ENCODE data around the gene ARHGAP5.
A peak's percentile ranks its signal among the peaks of the same experiment; 100 is the strongest.

The ARHGAP5 gene

DNA sequence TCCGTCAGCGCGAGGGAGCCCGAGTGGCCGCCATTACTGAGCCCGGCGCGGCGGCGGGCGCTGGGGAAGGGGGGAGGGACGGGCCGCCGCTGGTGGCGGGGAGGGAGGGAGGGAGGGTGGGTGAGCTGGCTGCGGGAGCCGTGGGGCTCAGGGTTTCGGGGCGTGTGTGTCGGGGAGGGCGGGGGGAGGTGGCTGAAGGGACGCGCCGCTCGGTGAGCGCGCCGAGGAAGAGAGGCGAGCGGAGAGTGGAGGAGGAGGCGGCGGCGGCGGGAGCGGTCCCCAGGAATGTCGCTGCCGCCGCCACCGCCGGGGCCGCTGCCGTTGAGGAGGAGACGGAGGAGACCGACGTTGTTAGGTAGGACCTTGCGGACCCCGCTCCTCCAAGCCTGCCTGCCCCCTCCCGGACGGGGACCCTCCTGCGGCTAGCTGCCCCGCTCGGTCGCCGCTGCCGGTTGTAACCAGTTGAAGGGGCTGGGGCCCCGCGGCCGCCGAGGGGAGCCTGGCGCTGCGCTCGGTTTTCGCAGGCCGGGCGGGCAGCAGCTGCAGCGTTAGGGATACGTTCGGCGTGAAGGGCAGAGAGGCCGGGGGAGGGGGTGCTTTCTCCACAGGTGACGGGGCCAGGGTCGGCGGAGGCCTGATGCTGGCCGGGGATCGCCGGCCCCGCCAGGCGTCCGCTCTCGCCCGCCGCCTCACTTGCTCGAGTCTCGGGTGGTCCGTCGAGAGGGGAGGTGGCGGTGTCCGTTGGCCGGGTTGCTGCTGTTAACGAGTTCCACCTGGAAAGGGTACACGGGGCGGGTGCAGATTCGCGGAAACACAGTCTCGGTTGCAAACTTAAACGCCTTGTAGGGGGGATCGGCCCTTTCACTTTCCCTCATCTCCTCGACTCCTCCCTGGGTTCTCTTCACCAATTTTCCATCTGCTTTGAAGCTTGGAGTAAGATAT lies at the start of gene ARHGAP5:
Gene ARHGAP5, plus strand, starts transcription at position 224 of the 942 bp plus-strand sequence. CDS start 13,366 bp downstream, outside the sequence.
- peak; percentile 14 for DNase-seq (ENCODE audit: low read depth)

- DNase-seq (ENCODE audit: low read depth): no peak
Measured at GRCh38 chr14:32028599-32028998, 48.5 kb upstream of the ARHGAP5 start.

DNA sequence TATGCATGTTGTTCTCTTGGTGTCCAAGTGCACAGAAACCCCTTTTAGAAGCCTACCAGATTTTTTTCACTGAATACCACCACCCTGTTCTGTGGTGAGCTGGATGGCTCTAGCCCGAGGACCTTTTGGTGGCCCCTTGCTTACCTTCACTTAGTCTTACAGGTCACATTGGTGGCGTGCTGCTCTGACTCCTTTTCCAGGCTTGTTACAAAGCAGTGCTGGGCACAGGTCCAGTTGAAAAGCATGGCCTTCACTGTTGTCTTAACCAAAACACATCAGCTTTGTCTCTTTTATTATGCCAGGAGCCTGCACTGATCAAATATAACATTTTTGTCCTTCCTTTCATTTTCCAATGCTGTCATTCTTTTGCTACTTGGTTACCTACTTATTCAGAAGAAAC lies 43.6 kb upstream of the ARHGAP5 start:
- no peak for DNase-seq (ENCODE audit: low read depth)

GRCh38 chr14:32038876-32039275 lies 38.2 kb upstream of the ARHGAP5 start:
- no peak for DNase-seq (ENCODE audit: low read depth)

DNA sequence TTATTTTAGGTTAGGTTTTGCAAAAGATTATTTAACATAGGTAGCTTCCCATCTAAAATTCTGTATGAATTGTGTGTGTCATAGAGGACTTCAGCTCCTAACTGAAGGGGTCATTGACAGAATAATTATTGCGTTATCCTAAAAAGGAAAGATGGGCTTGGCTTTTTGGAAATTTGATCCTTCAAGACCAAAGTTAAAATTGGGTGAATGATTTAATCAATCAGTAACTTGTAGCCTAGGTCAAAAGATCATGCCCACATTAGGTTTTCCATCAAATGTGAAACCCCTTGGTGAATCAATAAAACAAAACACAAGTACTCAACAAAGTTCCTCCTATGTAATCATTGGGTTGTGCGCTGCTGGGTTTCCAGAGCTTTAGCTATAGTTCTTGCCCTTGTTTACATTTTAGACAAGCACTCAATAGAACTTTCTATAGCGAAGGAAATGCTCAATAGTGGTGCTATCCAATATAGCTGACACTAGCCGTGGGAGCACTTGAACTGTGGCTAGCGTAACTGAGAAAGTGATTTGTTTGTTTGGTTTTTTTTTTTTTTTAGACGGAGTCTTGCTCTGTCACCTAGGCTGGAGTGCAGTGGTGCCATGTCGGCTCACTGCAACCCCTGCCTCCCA lies 37.6 kb upstream of the ARHGAP5 start:
- DNase-seq (ENCODE audit: low read depth): no peak

DNA sequence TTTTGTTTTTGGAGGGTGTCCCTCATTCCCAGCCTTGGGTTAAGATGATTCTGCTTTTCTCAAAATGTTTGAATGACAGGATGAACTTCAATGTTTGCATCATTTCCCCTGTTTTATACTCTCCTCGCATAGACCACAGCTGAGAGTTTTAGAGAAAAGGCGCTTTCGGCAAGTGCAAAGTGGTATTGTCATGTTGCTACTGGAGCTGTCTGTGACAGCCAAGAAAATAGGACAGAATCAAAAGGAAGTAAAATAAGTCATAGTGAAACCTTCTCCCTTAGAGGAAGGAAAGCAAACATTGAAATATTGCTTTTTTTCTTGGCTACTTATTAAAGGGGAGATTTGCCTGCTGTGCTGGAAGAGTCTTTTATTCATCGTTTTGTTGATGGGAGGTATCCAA lies 33.5 kb upstream of the ARHGAP5 start:
- no peak for DNase-seq (ENCODE audit: low read depth)

GRCh38 chr14:32044454-32044853 lies 32.6 kb upstream of the ARHGAP5 start:
- DNase-seq (ENCODE audit: low read depth): no peak

- DNase-seq (ENCODE audit: low read depth): no peak
Measured at GRCh38 chr14:32047791-32048190, 29.3 kb upstream of the ARHGAP5 start.

DNA sequence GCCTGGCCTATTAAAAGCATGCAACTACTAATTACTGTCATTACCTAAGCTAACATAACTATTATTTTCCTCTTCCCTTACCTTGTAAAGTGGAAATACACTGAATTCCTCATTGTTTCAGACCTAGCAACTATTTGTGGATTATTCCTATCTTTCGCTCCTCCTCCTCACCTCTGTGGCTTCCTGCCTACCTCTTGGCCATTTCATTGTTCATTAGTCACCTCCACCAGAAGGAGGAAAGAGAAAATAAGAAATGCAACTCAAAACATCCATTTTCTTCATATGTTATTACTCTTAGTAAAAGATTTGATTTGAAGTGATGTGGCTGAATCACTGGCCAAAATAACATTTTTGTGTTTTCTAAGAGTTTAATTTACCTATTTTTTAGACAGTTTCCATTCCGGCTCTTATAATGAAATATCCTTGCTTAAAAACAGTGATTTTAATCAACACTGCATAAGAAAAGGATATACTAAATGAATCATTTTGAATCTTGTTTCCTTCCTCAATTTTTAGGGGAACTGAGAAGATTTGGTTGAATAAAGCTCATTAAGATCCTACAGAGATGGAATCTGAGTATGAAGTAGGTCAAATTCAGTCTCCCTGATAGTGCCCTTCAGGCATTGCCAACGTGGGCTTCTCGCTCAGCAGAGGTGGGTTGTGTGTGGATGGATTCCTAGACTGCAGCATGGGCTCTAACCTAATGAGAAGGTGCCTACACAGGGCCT lies 27.6 kb upstream of the ARHGAP5 start:
- DNase-seq (ENCODE audit: low read depth): no peak

DNA sequence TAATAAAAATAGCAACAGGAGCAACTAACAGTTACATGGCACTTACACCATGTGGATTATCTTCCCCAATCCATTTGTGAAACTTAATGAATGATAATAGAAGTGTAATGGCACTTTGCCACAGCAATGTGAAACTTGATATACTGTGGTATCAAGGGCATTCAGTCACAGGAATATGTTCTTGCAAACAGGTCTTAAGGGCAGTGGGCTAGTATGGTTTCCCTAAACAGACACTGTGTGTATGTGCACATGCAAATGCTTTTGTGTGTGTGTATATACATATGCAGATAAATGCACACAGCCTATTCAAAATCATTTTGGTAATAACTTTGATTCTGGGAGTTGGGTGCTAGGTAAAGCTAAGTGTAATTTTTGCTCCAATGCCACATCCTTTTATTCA lies 26.2 kb upstream of the ARHGAP5 start:
- DNase-seq (ENCODE audit: low read depth): no peak

DNA sequence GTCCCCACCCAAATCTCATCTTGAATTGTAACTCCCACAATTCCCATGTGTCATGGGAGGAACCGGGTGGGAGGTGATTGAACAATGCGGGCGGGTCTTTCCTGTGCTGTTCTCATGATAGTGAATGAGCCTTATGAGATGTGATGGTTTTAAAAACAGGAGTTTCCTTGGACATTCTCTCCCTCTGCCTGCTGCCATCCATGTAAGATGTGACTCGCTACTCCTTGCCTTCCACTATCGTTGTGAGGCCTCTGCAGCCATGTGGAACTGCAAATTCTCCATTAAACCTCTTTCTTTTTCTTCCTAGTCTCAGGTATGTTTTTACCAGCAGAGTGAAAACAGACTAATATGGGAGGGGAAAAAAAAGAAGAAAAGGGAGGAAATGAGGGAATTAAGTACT lies 22.6 kb upstream of the ARHGAP5 start:
- DNase-seq (ENCODE audit: low read depth): no peak

GRCh38 chr14:32055175-32055574 lies 21.9 kb upstream of the ARHGAP5 start:
- no peak for DNase-seq (ENCODE audit: low read depth)

DNA sequence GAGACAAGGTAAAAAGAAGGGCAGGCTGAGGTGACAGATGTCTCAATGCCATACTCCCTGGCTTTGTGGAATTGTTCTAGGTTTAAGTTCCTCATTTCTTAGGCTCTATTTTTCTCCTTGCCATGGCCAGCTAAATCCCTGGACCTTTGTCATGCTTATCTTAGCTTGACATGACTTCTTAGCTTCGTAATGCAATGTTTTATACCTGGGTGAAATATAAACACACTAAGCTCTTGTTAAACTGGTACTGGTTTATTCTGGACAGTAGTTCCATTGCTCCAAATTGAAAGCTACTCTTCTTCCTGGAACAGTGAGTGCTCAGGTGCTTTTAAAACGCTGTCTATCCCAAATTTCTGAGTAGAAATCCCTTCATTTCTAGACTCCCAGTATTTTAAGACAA lies 17.4 kb upstream of the ARHGAP5 start:
- no peak for DNase-seq (ENCODE audit: low read depth)

GRCh38 chr14:32064931-32065330 lies 12.2 kb upstream of the ARHGAP5 start:
- no peak for DNase-seq (ENCODE audit: low read depth)

- no peak for DNase-seq (ENCODE audit: low read depth)
Measured at GRCh38 chr14:32068708-32069107, 8.4 kb upstream of the ARHGAP5 start.

DNA sequence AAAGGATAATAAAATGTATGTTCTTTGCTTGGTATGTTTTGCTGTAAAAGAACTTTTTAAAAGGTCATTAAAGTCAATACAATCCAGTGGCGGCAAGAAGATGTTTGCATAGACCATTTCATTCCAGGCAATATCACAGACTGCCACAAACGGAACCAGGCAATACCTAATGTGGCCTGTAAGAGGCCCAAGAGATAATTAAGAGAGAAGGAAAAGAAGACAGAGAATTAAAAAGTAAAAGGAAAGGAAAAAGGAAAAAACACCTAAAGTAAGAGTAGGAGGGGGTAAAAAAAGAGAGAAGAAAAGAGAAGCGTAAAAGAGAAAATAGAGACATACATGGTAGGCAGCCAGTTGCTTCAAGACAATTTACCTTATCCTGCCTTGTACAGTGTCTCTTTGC lies 6.8 kb upstream of the ARHGAP5 start:
- DNase-seq (ENCODE audit: low read depth): no peak

- no peak for DNase-seq (ENCODE audit: low read depth)
Measured at GRCh38 chr14:32072676-32073075, 4.4 kb upstream of the ARHGAP5 start.

- no peak for DNase-seq (ENCODE audit: low read depth)
Measured at GRCh38 chr14:32073537-32074189, 3.4 kb upstream of the ARHGAP5 start.

GRCh38 chr14:32074887-32075572 lies 2.1 kb upstream of the ARHGAP5 start:
- DNase-seq (ENCODE audit: low read depth): no peak

- peak; percentile 8 for DNase-seq (ENCODE audit: low read depth)
Measured at GRCh38 chr14:32075672-32076277, 1.3 kb upstream of the ARHGAP5 start.
